GM21360 (cell line): ENCODE measurements around the gene PRMT7.

ENCODE experiments used
- ATAC-seq: cut with Tn5 transposase; IDR thresholded peaks from one replicate; pipeline ENCODE4 v1.9.1; 2021; ENCODE audit warnings: mild to moderate bottlenecking, moderate library complexity; ENCODE audit not compliant: unreplicated experiment

Gene PRMT7

GRCh38 chr16:68373528-68374245 lies 62.9 kb downstream of the PRMT7 start:
- no peak for ATAC-seq

GRCh38 chr16:68374246-68374805 lies 63.5 kb downstream of the PRMT7 start:
- no peak for ATAC-seq

- no peak for ATAC-seq
These were observed 64.3 kb downstream of the PRMT7 start for GRCh38 chr16:68374961-68375660.

GRCh38 chr16:68375801-68376536 lies 65.2 kb downstream of the PRMT7 start:
- no peak for ATAC-seq

DNA sequence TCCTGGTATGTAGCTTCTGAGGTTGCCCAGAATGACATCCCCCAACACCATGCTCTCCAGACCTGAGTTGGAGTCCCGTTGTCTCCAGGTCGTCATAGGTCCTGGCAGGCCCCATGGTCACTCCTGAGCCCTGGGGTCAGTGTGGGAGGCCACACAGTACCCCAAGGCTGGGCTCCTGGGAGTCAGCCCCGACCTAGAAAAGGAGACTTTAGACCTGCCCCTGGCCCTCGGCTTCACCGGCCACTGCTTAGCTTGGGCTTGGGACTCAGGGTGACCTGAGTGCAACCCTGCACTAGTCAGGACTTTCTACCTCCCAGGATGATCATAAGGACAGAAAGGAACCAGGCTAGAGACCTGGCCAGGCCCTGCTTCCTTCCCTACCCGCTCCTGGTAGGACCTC lies 65.8 kb downstream of the PRMT7 start:
- ATAC-seq = no peak

DNA sequence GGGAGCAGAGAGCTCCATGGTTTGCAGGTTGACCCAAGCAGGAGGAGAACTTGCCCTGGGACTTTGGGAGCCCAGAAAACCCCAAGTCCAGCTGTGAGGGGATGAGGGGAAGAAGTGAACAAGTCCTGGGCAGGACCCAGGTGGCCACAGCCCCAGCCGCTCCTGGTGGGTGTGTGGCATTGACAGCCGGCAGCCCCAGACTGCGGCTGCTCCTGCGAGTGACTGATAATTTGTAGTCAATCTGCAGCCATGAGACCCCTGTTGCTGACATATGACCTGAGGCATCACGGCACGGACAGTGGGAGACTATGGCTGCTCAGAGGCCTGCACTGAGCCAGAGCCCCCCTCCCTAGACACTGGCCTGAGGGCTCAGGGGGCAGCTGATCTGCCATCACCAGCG lies 66.4 kb downstream of the PRMT7 start:
- no peak for ATAC-seq

- no peak for ATAC-seq
These were observed 67.0 kb downstream of the PRMT7 start for GRCh38 chr16:68377667-68378393.

GRCh38 chr16:68378436-68379415 lies 67.9 kb downstream of the PRMT7 start:
- no peak for ATAC-seq

- ATAC-seq = no peak
These were observed 68.9 kb downstream of the PRMT7 start for GRCh38 chr16:68379472-68380347.

- no peak for ATAC-seq
These were observed 69.5 kb downstream of the PRMT7 start for GRCh38 chr16:68380348-68380670.

DNA sequence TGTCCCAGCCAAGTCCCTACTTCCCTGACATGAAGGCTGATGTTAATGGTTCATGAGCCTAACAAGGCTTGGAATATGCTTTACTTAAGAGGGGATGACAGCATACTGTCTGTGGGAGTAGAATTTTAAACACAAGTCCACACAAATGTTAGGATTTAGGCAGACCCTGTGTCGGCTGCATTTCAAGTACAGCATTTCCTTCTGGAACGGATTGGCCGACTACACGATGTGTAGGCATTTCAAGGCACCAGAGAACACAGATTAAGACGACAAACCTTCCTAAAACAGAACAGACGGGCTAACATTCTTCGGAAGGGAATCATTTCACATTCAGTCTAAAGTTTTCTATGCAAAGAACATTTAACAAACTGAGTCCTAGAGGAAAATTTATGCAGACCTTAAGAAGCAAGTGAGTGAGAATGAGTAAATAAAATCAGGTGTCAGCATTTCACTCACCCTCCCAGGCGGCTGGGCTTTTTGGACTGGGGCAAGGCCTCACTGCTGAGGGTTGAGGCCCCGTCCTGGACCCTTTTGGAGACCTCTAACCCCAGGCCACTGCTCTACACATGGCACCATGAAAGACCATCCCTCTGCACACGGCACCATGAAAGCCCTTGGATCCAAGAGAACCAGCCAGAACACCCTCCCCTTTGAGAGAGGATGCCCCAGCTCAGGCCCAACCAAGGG lies 70.0 kb downstream of the PRMT7 start:
- ATAC-seq = no peak

DNA sequence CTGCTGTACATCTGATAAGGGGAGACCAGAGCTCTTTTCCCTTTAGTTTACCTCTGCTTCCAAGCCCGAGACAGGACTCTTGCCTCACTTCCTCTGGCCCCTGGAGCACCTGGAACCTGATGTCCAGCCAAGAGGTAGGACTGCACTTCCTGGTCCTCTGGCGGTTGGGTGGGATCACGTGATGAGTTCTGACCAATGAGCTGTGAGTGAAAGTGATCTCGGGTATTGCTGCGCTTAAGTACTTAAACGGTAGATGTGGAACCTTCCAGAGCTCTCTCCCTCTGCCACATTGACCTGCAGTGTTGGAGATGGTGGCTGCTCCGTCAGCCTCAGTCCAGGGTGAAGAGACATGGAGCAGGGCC lies 70.5 kb downstream of the PRMT7 start:
- ATAC-seq = no peak

DNA sequence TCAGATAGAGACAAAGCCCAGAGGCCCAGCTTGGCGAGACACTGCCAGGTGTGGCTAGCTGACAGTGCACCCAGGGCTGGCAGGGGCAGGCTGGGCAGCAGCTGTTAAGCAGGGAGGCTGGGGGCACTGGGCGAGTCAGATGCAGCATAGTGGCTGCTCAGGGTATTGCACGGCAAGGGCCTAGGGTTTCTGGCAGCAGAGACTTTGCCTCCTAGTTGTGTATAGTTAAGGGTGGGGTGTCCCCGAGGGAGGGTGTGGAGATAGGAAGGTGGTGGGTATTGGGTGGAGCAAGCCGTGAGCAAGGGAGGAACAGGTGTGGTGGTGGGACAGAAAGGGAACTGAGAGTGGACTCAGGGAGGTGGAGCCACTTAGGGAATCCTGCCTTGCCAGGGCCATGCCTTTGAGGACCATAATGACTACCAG lies 71.5 kb downstream of the PRMT7 start:
- no peak for ATAC-seq

DNA sequence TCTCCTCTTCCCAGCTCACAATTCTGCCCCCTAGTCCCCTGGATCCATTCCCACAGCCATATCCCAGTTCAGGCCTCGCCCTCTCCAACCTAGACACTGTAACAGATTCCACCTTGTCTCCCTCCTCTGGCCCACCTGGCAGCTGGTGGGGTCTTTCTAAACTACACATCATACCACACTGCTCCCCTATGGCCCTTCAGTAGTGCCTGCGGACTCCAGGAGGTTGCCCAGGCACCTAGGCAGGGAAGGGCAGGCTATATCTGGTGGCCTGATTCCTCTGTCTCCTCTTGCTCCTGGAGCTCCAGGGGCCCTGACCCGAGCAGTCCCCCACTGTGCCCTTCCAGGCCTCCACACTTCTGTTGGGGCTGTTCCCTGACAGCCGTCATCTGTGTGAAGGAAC lies 73.0 kb downstream of the PRMT7 start:
- ATAC-seq = no peak

GRCh38 chr16:68384288-68385161 lies 73.7 kb downstream of the PRMT7 start:
- no peak for ATAC-seq

DNA sequence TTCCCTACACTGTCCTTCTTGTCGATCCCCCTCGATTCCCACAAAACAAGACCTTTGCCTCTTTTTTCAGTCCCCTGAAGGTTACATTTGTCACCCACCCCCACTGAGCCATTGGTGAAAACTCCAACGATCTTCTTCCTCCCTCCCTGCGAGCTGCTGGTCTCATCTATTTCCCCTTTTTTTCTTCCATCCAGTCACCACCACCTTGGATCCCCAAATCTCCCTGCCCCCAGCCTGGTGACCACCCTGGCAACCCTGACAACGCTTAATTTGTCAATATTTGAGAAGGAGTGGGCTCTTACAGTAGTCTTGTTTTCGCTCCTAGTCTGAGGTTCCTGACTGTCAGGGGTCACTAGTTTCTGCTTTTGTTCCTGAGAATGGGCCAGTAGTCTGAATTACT lies 74.6 kb downstream of the PRMT7 start:
- no peak for ATAC-seq

- ATAC-seq = no peak
These were observed 75.8 kb downstream of the PRMT7 start for GRCh38 chr16:68386628-68387027.
